ENCODE measurements around the gene RFTN1.

DNA sequence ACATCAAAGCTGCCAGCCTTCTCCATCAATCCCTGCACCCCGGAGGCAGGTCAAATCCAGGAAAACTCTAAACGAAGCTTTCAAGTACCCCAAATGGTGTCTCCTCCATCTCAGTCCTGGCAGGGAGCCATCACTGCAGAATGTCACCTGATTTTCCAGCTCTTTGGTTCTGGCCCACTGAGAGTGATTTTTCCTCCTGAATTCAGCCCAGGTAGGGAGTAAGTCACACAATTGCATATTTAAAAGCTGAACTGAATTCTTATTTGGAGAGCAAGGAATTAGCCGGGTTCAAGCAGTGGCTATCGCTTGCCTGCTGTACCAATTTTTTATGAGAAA lies 5.3 kb downstream of the RFTN1 start:
- no peak for TF ChIP-seq ZNF8 (CRISPR knock-in tag; IDR thresholded peaks at IDR 0.05)
- no peak for TF ChIP-seq RARB (CRISPR knock-in tag; IDR thresholded peaks at IDR 0.05)
- TF ChIP-seq ZFP3 (CRISPR knock-in tag; IDR thresholded peaks at IDR 0.05), result no peak
